DLD1 (cell line): ENCODE data around the gene FOXP1.

ENCODE experiments used
- in situ Hi-C: cut with HindIII; loops from 2 replicates; pipeline ENCODE4 v1.10.0; 2017; ENCODE audit warnings: low sequenced_read_pairs

FOXP1 gene

DNA sequence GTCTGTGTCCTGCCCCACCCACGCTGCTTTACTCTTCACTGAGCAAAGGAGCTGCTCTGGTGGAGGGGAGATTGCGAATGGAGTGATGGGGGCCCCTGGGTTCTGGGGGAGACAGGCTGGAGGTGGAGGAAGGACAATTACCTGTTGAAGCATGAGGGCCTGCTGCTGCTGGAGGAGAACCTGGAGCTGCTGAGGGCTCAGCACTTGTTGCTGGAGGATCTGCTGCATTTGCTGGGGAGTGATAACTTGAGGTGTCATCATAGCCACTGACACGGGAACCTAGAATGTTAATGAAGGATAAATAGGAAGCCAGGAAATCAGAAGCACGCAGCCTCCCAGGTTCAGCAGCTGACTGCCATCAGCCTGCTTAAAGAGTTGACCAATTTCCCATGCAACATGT is 530.0 kb downstream of the FOXP1 start:
- in situ Hi-C loops = no loop called here

DNA sequence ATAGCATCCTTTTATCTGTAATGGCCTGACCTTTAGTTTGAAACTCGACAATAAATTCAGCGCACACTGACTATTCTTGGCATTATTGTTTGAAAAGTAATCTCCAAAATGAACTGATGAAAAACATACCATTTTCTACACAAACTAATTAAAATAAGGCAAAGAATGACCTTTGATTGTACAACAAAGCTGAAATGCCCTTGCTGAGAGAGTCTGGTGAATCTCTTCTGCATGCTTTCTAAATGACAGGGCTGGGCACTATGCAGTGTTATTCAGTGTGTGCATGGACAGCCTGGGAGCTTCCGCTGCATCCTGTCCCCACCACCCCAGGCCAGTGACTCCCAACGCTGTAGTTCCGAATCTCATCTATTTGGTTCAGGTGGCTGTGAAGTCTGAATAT is 530.8 kb downstream of the FOXP1 start:
- in situ Hi-C loops = no loop called here

DNA sequence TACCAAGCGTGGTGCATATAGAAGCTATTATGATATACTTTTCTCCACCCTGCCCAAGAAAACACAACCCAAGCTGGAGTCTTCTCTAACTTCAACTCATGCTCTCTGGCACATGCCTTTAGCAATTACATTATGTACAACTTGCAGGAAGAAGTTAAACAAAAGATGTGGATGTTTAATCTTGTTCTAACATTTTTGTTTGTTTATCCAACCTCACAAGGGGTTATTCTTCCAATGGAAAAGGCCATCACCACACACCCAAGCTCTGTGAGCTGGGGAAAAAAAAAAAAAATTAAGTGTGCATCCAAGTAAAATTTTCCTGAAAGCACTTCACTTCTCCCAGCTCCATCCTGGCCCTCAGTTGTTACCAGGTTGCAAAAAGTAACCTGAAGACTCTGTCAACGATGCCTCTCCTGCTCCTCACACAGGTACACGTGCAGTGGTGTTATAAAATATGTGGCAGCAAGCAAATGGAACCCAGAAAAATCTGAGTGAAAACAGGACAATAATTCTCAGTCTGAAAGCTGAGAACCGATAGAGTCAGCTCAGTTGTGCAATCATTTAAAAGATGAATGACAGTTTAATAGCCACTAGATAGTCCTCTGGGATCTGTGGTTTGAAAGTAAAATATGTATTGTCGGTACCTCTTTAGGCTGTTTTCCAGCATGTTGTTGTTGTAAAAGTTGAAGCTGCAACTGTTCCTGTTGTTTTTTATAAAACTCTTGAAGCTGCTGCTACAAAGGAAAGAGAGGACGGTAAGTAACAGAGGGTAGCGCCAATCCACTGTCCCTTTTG is 531.4 kb downstream of the FOXP1 start:
- in situ Hi-C loops = no loop called here

DNA sequence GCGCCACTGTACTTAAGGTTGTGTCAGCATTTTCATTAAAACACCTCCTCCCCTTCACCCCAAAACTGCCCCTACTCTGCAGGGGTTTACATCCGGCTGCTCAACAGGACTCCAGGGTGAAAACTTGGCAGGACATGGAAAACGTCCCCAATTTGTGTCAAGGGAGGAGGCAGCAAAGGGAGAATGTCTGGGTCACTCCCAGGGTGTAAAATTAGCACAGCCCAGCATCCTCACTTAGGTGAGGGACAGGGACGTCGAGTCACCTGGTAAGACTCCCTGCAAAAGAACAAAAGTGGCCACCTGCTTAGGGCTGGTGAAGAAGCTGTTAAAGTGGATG is 532.3 kb downstream of the FOXP1 start:
- in situ Hi-C loops = no loop called here

DNA sequence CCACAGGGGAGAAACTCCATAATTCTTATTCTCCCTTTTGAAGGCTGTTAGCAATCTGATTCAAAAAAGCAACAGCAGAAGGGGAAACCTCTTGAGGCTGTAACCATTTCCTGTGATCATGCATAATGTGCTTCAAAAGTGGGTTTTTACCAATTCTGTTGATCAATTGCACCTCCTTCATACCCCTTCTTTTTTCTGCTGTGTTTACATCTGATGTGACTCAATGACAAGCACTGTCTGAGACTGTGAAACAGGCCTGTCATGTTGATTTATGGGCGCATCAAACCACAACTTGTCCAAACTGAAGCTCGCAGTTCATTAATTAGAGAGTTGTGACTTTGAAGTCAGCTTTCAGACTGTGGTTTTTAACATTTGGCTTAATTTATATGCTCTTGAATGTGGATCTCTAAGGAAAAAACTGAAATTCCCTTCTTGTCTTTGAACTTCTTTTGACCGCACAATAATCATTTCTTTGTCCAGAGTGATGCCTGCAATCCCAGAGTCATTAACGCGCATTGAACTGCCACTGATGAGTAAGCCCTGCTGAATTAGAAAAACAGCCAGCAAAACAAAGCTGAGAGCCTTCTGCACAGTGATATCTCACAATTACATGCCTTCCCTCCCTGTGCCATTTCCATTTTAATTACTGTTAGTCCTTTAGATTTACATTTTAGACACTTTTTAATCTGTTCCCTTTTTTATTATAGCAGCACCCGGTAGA is 532.8 kb downstream of the FOXP1 start:
- in situ Hi-C loops = no loop called here

DNA sequence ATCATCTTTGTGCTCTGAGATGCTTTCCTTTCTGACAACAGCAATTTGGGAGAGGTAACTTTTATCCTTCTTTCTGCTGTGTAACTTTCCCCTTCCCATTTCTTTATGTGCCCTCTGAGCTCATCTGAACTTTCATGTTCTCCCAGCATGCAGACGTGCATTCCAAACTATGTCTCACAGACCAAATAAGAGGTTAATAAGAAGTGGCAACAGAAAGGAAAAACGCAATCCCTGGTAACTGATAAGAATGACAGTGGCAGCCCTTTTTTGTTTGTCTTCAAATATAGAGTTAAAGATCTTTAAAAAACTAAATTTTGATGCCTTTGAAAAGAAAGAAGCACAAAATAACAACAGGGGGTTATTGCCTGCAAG is 533.4 kb downstream of the FOXP1 start:
- in situ Hi-C loops = no loop called here

DNA sequence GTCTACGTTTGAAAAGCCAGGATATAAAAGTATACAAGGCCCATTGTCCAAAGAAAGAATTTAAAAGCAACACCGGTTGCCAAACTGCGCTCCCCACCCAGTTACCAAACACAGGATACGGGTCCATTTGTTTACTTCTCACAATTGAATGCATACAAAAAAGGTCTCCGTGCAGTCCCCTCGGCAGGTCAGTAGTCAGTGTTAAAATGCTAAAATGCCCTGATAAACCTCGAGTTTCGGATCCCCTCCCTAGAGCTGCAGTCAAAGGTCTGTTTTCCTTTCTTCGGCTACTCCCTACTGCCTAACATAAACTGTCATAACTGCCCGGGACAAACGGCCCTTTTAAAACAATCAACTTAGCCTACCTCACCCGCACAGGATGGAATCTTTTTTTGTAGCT is 534.6 kb downstream of the FOXP1 start:
- in situ Hi-C loops = no loop called here

DNA sequence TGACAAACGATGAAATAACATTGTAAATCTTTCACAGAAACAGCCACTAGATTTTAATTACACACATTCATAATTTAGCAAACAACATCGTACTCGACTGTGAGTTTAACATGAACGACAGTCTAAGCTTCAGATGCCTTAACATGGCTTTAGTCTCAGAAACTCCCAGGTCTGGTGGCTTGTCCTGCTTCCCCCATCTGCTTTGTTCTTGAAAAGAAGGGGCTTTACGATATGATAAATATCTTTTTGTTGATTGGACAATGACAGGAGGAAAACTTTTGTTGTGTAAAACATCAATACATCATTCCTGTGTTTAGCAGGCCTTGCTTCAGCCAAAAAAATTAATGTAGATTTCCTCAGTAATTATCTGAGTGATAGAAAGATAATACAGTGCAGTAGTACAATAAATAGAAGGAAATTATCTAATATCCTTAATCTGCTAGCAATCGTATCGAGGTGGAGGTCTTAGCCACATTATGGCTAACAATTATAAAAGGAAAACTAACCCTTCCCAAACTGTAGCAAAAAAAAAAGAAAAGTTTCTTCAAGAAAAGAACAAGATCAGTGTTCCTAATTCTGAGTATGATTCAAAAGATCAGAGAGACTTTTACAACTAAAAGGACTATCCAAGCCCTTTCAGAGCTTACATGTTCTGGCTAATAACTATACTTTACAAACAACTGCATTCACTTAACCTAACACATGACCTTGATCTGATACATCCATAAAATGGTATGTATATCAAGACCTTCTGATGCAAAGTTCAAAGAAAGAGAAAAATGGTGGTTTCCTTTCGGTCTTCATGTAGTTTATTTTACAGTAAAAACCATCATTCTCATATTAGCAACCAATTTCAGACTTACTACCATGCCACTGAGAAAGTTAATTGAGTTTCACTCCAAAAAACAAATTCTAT is 535.7 kb downstream of the FOXP1 start:
- in situ Hi-C loops = no loop called here

DNA sequence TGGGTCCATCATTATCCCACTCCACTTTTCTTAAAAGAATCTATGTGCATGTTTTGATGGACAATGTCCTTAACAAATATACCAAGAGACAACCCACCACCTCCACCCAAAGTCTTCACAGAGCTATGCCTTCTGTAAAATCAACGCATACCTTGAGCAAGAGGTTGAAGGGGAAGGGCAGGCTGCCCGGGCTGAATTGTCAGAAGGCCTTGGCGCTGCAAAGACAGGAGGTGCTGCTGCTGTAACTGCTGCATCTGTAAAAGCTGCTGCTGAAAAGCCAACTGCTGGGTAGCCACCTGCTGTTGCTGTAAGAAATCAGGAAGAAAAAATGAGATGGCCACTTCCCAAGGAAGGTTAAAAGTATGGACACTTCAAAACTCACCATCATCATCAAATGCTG is 536.7 kb downstream of the FOXP1 start:
- in situ Hi-C loops = no loop called here

DNA sequence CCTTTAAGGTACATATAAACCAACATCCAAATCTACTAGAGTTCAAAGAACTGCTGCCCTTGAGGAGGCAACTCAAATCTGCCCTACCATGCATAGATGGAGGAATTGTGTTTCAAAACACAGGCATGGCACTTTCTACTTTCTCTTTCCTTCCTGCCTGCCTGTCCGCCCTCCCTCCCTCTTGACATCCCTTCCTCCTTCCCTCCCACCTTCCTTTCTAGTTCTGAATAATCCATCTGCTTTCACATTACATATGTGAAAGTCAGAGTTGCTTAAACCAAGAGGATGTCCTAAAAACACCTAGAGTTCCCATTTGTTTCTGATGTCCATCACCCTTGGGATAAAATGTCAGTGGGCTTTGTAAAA is 537.6 kb downstream of the FOXP1 start:
- in situ Hi-C loops = no loop called here

DNA sequence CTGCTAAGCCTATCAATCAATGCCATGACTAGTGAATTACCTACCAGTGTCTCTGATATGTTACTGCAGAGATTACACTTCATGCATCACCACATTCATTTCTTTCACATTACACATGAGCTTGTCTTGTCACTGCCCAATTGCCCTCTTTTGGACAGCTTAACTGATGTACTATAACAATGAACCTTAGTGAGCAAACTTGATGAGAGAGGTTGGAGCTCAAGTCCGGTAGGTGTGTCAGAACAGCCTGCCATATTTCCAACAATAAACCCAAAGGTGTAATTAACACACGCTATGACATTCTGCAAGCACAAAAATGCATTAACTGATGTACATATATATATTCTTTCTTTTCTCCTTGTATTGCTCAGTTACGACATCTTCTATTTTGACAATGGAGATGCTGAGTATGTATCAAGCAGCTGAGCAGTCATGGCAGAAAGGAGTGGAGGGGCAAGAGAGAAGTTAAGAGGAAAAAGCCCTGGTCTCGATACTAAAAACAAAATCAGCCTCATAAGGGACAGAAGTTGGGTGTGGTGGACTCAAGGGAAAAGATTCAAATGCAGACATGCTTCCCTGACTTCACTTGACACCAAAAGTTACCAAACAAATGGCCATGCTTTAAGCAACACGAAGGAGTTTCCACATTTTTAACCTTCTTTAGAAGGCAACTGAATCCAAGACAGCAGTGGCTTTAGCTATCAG is 538.2 kb downstream of the FOXP1 start:
- in situ Hi-C loops = no loop called here

DNA sequence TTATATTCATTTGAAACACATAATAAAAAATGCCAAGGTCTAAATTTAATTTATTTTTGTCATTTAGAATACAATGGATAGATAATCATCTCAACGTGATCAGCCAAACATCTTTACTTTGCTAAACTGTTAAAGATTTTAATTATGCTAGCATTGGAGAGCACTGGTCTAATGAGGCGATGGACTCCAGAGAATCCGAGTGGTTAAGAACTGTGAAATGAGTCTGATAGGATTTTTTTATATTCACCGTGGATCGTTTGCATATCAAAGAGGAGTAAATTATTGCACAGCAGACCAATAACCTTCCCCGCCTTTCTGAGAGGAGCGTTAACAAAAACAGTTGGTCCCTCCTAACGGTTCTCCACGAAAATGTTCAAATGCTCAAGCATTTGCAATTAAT is 540.8 kb downstream of the FOXP1 start:
- in situ Hi-C loops = no loop called here

DNA sequence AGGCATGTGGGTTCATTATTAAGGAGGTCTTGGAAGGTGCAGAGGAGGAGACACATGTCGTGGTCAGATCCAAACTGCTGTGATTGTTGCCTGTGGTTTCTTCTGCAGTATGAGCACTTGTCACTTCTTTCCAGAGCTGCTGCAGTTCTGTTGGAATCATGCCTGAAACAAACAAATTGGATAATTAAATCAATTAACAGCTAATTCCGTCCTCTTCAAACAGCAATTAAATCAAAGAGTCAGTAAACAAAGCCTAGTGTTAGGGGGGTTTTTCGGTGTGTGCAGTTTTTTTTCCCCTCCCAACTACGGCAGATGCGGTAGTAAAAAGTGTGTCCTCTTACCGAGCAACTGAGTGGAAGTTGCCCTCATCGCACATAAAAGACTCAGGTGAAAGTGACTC is 542.2 kb downstream of the FOXP1 start:
- in situ Hi-C loops = no loop called here

DNA sequence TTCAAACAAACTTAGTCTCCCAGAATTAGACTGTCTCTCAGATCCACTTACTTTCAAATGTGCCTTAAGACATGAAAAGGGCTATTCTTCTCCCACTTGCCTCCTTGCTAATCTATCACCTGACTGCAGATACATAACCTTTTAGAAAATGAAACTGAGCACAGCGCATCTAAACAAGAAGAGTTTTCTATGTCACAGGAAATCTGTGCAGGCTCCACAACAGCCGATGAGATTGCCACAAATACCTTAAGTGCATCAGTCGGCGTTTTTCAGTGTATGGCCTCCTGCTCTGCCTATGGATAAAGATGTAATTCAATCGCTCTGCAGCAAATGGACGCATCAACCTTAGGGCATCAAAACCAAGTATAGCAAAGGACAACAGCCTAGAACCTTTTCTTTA is 544.2 kb downstream of the FOXP1 start:
- in situ Hi-C loops = no loop called here

DNA sequence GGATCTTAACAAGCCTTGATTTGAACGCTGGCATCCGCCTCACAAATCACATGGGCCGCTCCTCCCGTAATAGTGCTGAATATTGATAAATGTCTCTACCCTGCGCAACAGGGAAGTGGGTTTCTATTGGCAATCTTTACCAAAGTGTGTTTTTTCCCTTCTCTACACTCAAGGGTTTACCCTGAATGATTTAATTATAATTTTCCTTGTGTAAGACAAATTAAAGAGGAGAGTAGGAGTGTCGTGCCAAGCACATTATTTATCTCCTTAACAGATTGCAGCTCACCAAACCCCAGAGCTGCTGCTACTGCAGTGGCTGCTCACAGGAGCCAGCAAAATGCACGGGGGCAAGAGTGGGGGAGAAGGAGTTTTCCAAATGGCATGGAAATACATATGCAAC is 545.8 kb downstream of the FOXP1 start:
- in situ Hi-C loops = no loop called here

DNA sequence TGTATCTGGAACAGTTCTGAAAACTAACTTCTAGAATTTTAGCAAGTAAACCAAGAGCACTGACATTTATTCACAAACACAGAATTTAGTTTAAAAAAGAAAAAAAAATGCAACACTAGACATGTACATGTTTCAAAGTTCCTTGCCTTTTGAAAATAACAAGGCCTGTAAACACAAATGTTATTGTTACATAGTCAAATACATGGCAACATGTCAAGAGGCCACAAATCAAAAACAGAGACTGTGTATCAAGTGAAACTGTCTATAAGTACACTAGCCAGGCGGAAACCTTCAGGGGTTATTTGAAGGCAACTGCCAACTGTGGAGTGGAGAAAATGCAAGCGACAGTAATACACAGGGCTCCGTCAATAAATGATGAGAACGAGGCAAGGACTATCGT is 547.6 kb downstream of the FOXP1 start:
- in situ Hi-C loops = no loop called here

DNA sequence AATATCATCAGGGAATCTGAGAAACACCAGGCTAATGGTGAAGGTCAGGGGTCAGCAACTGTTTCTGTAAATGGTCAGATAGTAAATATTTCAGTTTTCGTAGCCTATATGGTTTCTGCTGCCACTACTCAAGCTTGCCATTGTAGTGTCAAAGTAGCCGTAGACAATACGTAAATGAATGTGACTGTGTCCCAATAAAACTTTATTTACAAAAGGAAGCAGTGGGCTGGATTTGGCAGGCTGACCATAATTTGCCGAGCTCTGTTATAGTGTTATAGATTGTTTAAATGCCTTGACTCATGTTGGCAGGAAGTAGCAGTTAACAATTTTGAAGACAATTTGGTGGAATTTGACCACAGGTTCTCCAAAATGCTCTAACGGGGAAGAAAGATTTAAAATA is 548.2 kb downstream of the FOXP1 start:
- in situ Hi-C loops = no loop called here

DNA sequence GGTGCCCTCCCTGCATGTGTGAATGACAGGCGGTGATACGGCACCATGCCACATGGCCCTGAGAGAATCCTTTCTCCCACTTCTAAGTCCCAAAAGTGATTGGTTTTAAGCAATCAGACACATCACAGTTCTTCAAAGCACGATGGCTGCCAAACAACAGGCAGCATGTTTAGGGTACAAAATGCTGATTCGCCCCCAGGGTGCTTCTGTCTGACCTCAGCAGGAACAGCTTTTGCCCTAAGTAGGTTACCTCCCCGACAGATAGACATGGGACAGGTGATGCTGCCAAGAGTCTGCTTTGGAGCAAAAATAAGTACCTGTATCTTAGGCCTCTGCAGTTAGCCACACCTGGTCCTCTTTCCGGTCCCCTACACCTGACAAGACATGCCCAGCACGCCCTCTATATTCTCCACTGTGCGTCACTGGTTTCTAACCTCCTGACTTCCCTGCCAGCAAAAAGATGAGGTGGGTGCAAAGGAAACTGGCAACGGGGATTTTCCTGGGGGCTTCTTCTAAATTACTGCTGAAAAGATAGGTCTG is 549.8 kb downstream of the FOXP1 start:
- in situ Hi-C loops = no loop called here

DNA sequence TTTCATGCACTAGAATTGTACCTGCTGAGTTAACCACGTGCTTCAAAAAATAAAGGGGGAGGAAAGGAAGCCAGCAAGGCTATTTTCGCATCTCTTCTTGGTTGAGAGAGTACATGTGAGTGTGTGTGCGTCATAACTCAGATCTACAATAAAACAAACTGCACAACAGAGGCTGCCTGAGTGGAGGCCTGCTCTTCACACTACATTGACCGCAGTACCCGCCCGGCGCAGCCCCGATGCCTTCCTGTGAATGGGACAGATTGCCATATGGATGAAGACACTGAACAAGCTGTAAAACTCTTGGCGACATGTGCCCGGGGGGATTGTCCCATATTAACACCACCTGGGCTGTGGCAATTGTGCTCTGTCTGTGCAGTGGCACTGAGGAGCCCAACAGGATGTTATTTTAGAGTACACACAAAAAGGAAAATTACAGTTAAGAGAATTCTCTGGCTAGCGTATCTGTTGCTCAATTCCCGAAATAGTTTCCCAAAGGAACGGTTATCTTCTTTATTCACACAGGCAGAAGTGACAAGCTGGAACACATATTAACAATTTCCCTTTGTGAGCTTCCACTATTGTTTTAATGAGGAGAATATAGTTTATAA is 551.5 kb downstream of the FOXP1 start:
- in situ Hi-C loops = no loop called here

DNA sequence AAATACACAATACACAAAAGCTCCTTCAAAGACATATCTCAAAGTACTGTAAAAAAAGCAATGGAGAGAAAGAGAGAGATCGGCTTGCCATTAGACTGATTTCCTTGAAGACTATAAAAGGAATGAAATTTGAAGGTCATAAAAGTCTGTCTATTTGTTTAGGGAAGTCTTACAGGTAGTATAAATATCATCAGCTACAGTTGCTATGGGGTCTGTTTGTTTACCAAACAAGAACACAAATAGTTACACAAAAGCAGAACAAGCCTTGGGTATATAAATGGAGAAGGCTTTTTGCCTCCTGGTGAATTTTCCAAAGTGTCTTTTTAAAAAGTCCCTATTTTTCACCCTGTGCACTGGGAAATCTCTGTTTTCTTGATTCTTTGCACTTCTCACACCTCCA is 552.3 kb downstream of the FOXP1 start:
- in situ Hi-C loops = no loop called here

DNA sequence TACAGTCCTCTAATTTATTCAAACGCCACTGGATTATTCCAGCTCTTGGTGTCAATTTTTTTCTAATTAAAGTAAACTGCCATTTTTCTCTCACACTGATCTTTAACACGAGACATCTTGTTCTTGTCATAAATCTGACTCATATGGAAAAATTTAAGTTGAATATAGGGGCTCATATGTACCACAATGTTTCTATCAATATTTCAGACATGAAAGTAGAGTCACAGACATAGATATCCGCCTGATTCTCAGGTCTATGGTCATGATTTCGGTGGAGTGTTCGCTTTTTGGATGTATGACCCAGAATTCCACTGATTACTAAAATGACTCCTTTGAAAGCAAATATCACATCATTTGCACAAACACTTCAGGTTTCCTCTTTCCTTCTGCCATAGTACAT is 552.8 kb downstream of the FOXP1 start:
- in situ Hi-C loops = no loop called here
